H1 (cell line): Measurements from ENCODE around the gene P4HA1. TPM values are rescaled to one million over a fixed set of nuclear protein-coding genes. Genes with fewer than 3 reads are reported as not detected.

Experiments
- CTCF ChIA-PET: fragments of 300-600 bp; sonication (Branson Sonifier 250); formaldehyde crosslinking; loops from one replicate; lab custom pipeline; 2021; ENCODE audit not compliant: partially characterized antibody; lab: Charles Lee
- POLR2A ChIA-PET: fragments of 300-600 bp; sonication (Branson Sonifier 250); formaldehyde crosslinking; loops from one replicate; lab custom pipeline; 2021; ENCODE audit warnings: inconsistent platforms; ENCODE audit not compliant: partially characterized antibody; lab: Charles Lee
- DNase-seq, 2 experiments: peaks; one replicate each; pipeline versions ENCODE4 v3.0.0 to v3.0.0-alpha.2; 2010 to 2022; ENCODE audit warnings: low spot score in 2 of 2, low read depth in 1 of 2, mixed read lengths in 1 of 2
- FAIRE-seq: peaks from 2 replicates; lab custom pipeline; 2011; peaks lifted over from hg19 to GRCh38; lab: Jason Lieb, UNC
- H2AFZ ChIP-seq: 2 replicates; pipeline ENCODE4 v1.8.1; 2012; ENCODE audit warnings: low read length, inconsistent platforms
- H2AK5ac ChIP-seq: 2 replicates; pipeline ENCODE4 v1.6.1; 2013; ENCODE audit warnings: low read depth, low read length
- H2BK120ac ChIP-seq: replicated peaks from 2 replicates; pipeline ENCODE3; 2013; ENCODE audit warnings: low read depth, low read length, inconsistent platforms
- H2BK12ac ChIP-seq: 2 replicates; pipeline ENCODE4 v1.6.1; 2013; ENCODE audit warnings: low read depth, low read length
- H2BK15ac ChIP-seq: 2 replicates; pipeline ENCODE4 v1.6.1; 2013; ENCODE audit warnings: low read length
- H2BK20ac ChIP-seq: 2 replicates; pipeline ENCODE4 v1.6.1; 2013; ENCODE audit warnings: low read length
- H2BK5ac ChIP-seq: 2 replicates; pipeline ENCODE4 v1.6.1; 2013; ENCODE audit warnings: low read depth, low read length
- H3K14ac ChIP-seq: 2 replicates; pipeline ENCODE4 v1.6.1; 2013; ENCODE audit warnings: inconsistent platforms; ENCODE audit not compliant: insufficient read length
- H3K18ac ChIP-seq: 2 replicates; pipeline ENCODE4 v1.6.1; 2013; ENCODE audit warnings: low read length; ENCODE audit errors: extremely low read depth
- H3K23ac ChIP-seq: 2 replicates; pipeline ENCODE4 v1.6.1; 2013; ENCODE audit warnings: inconsistent platforms; ENCODE audit not compliant: insufficient read length
- H3K23me2 ChIP-seq: 2 replicates; pipeline ENCODE4 v1.6.1; 2013; ENCODE audit warnings: low read depth, low read length
- H3K27ac ChIP-seq: 2 replicates; pipeline ENCODE4 v1.6.1; 2011; ENCODE audit warnings: low read depth, low read length, inconsistent platforms
- H3K27me3 ChIP-seq, 4 experiments: replicated peaks in 1 of 4; 1 replicate in 1 of 4; 2 replicates in 3 of 4; pipeline versions ENCODE4 v1.6.1 to v1.8.1; 2011 to 2013; ENCODE audit warnings: low read length in 3 of 4, mild to moderate bottlenecking in 3 of 4, inconsistent platforms in 2 of 4, mixed read lengths in 2 of 4, moderate library complexity in 1 of 4; ENCODE audit not compliant: control insufficient read depth in 3 of 4, insufficient read depth in 3 of 4; ENCODE audit errors: extremely low read depth in 1 of 4
- H3K36me3 ChIP-seq, 4 experiments: 2 replicates each; pipeline versions ENCODE4 v1.6.1 to v1.8.1; 2011 to 2013; ENCODE audit warnings: mild to moderate bottlenecking in 4 of 4, low read length in 3 of 4, moderate library complexity in 2 of 4, control low read depth in 1 of 4, inconsistent platforms in 1 of 4; ENCODE audit not compliant: insufficient read depth in 4 of 4, control insufficient read depth in 2 of 4
- H3K4ac ChIP-seq: replicated peaks from 2 replicates; pipeline ENCODE3; 2013; ENCODE audit warnings: low read length, low read depth, mixed read lengths, inconsistent platforms; ENCODE audit not compliant: insufficient read length
- H3K4me1 ChIP-seq, 4 experiments: replicated peaks in 1 of 4; 1 replicate in 1 of 4; 2 replicates in 3 of 4; pipeline versions ENCODE4 v1.6.1 to v1.8.1; 2011 to 2013; ENCODE audit warnings: low read length in 3 of 4, inconsistent platforms in 2 of 4, mixed read lengths in 1 of 4; ENCODE audit not compliant: insufficient read depth in 4 of 4, control insufficient read depth in 3 of 4
- H3K4me2 ChIP-seq, 2 experiments: 2 replicates each; pipeline versions ENCODE4 v1.6.1 to v1.8.1; 2011 to 2013; ENCODE audit warnings: low read depth in 2 of 2, low read length in 2 of 2, control low read depth in 1 of 2, inconsistent platforms in 1 of 2, mild to moderate bottlenecking in 1 of 2; ENCODE audit not compliant: insufficient read depth in 1 of 2
- H3K4me3 ChIP-seq, 4 experiments: fragments of 200-600, 300-600 bp in 1 of 4; sonication (generic), shearing (Covaris generic), sonication (Bioruptor Twin) in 1 of 4; 2 replicates each; pipeline versions ENCODE4 v1.5.1 to v1.8.1; 2011 to 2016; ENCODE audit warnings: low read length in 4 of 4, low read depth in 3 of 4, control low read depth in 2 of 4, inconsistent platforms in 2 of 4, mild to moderate bottlenecking in 2 of 4, mixed read lengths in 1 of 4, moderate library complexity in 1 of 4; ENCODE audit not compliant: insufficient read depth in 2 of 4; ENCODE audit errors: extremely low read depth in 1 of 4
- H3K56ac ChIP-seq: replicated peaks from 2 replicates; pipeline ENCODE3; 2013; ENCODE audit warnings: low read depth, mild to moderate bottlenecking, mixed read lengths, low read length, inconsistent platforms; ENCODE audit not compliant: insufficient read length
- H3K79me1 ChIP-seq: 2 replicates; pipeline ENCODE4 v1.6.1; 2013; ENCODE audit warnings: low read depth, low read length, control low read depth
- H3K79me2 ChIP-seq, 2 experiments: 2 replicates each; pipeline versions ENCODE4 v1.6.1 to v1.8.1; 2012 to 2013; ENCODE audit warnings: low read length in 2 of 2, mild to moderate bottlenecking in 2 of 2, inconsistent platforms in 1 of 2; ENCODE audit not compliant: insufficient read depth in 2 of 2, control insufficient read depth in 1 of 2
- H3K9ac ChIP-seq, 4 experiments: replicated peaks in 1 of 4; 1 replicate in 1 of 4; 2 replicates in 3 of 4; pipeline versions ENCODE4 v1.6.1 to v1.8.1; 2011 to 2013; ENCODE audit warnings: low read depth in 3 of 4, low read length in 3 of 4, control low read depth in 2 of 4, mild to moderate bottlenecking in 2 of 4, moderate library complexity in 2 of 4, inconsistent platforms in 1 of 4; ENCODE audit errors: extremely low read depth in 1 of 4
- H3K9me3 ChIP-seq, 2 experiments: 2 replicates each; pipeline versions ENCODE4 v1.6.1 to v1.8.1; 2012 to 2013; ENCODE audit warnings: mild to moderate bottlenecking in 2 of 2, moderate library complexity in 2 of 2, control low read depth in 1 of 2, inconsistent platforms in 1 of 2, low read depth in 1 of 2, low read length in 1 of 2, mixed read lengths in 1 of 2; ENCODE audit not compliant: insufficient read depth in 2 of 2
- H4K20me1 ChIP-seq, 2 experiments: replicated peaks in 1 of 2; 2 replicates each; pipeline versions ENCODE3 to v1.8.1; 2011 to 2013; ENCODE audit warnings: inconsistent platforms in 2 of 2, low read length in 2 of 2, mild to moderate bottlenecking in 1 of 2; ENCODE audit not compliant: insufficient read depth in 2 of 2, control insufficient read depth in 1 of 2
- H4K5ac ChIP-seq: 2 replicates; pipeline ENCODE4 v1.6.1; 2013; ENCODE audit warnings: low read length, low read depth, mixed read lengths, inconsistent platforms; ENCODE audit not compliant: insufficient read length
- H4K8ac ChIP-seq: 2 replicates; pipeline ENCODE4 v1.8.0; 2013; ENCODE audit warnings: mild to moderate bottlenecking, moderate library complexity, low read length, inconsistent platforms; ENCODE audit not compliant: insufficient read depth; ENCODE audit errors: extremely low read depth
- H4K91ac ChIP-seq: replicated peaks from 2 replicates; pipeline ENCODE3; 2013; ENCODE audit warnings: low read length, mixed read lengths, inconsistent platforms; ENCODE audit not compliant: insufficient read length
- CBX8 ChIP-seq: fragments of 300-800, 300-1000 bp; sonication (generic); IDR thresholded peaks from 2 replicates; pipeline ENCODE4 v1.7.1; 2016; ENCODE audit warnings: low read depth, low read length, borderline replicate concordance
- KDM1A ChIP-seq: fragments of 200-600, 300-600 bp; sonication (generic); IDR thresholded peaks from 2 replicates; pipeline ENCODE4 v1.7.1; 2016; ENCODE audit warnings: mild to moderate bottlenecking, low read length, borderline replicate concordance
- SIX5 ChIP-seq: IDR thresholded peaks from 2 replicates; pipeline ENCODE4 v1.6.1; 2011; ENCODE audit warnings: mild to moderate bottlenecking, low read depth, low read length
- polyA plus RNA-seq, 7 experiments: library from polyadenylated mRNA; depleted of rRNA in 3 of 7; stranded (reverse) in 5 of 7; unstranded in 2 of 7; fragments of >200 nt in 5 of 7; fragments of 200-250 nt in 2 of 7; gene quantifications; 1 replicate in 5 of 7; 2 replicates in 1 of 7; 4 replicates in 1 of 7; pipeline versions ENCODE4 v1.2.1 to v1.2.3, GENCODE V29; 2011 to 2013; ENCODE audit warnings: missing spikeins in 2 of 7, mixed read lengths in 2 of 7
- total RNA-seq: library from RNA; stranded (reverse); fragmentation: NEBNext Ultra II Directional; extraction: Animal tissue kit (Norgen Biotek cat#: 25700); gene quantifications from 2 replicates; pipeline ENCODE4 v1.2.1, GENCODE V29; 2021

The P4HA1 gene
- total and polyA plus RNA-seq, 2 of the 8 experiments (the other 6 are each of a cell fraction or from before 2014, with no cell fraction given) = 12.0 to 25.7 TPM

GRCh38 chr10:73088304-73088703, 8.4 kb downstream of the P4HA1 start:
- H3K14ac ChIP-seq = no peak overlapping the region
- FAIRE-seq = no peak
- H2BK15ac ChIP-seq = no peak overlapping the region
- DNase-seq = no peak
- no peaks in the 10 kb centered on the region for H3K4me1 ChIP-seq
- no peak overlapping the region for H2BK120ac ChIP-seq
- no peak overlapping the region for H2AFZ ChIP-seq
- H3K56ac ChIP-seq = no peak overlapping the region
- H3K23me2 ChIP-seq = no peaks in the 10 kb centered on the region
- H2AK5ac ChIP-seq = no peak overlapping the region
- TF ChIP-seq CBX8 (no peak), SIX5 (no peak), KDM1A (no peak)
- H3K4ac ChIP-seq = no peak overlapping the region
- H3K4me3 ChIP-seq = no peak overlapping the region
- no peak overlapping the region for H2BK5ac ChIP-seq
- H4K91ac ChIP-seq = no peak overlapping the region
- H3K4me2 ChIP-seq = no peak overlapping the region
- H3K79me1 ChIP-seq = peaks cover 7% of the 10 kb centered on the region; the same call in 1 of the 2 replicates
- no peak overlapping the region for H3K9ac ChIP-seq
- H3K27me3 ChIP-seq = no peaks in the 10 kb centered on the region
- ChIA-PET CTCF (interaction anchor here (1.0 kb wide), 1 partner anchor 19 kb away, joined by 3 read pairs; no protein-coding TSS in a partner anchor), POLR2A (no interaction called here)
- H2BK20ac ChIP-seq = no peak overlapping the region
- H3K79me2 ChIP-seq = peaks cover 0 to 27% of the 10 kb centered on the region in 2 experiments; a peak in 2 of 4 replicates
- H2BK12ac ChIP-seq = no peak overlapping the region
- no peak overlapping the region for H3K23ac ChIP-seq
- H3K18ac ChIP-seq = no peak overlapping the region
- H4K8ac ChIP-seq = no peak overlapping the region
- H3K36me3 ChIP-seq = no peaks in the 10 kb centered on the region
- H4K5ac ChIP-seq = no peak overlapping the region
- H3K9me3 ChIP-seq = no peaks in the 10 kb centered on the region
- H4K20me1 ChIP-seq = no peaks in the 10 kb centered on the region
- no peak overlapping the region for H3K27ac ChIP-seq
